OCI-M1 (cell line): Measurements from ENCODE around the gene CRX.
A peak's percentile ranks its signal among the peaks of the same experiment; 100 is the strongest.
"Not testable (repeated sequence)": the region's sequence is repeated elsewhere in the genome, so short reads cannot be mapped to it uniquely, and the experiment has no call there.

Experiments
- DNase-seq: peaks from one replicate; lab custom pipeline; 2025; lab: John Stamatoyannopoulos, UW

CRX gene

DNA sequence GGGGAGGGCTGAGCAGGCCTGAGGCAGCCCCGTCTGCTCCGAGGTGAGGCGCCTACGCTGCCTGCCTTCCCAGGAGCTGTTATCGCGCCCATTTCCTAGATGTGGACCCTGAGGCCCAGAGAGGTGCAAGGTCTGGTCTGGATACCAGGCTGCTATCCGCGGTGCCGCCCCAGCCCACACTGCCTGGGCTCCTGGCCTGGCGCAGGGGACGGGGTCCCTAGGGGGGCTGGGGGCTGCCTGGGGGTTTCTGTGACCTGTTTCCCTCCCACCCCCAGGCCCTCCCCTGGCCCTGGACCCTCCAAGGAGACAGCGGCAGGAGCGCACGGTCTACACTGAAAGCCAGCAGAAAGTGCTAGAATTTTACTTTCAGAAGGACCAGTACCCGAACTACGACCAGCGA, 38.1 kb downstream of the CRX start:
- DNase-seq = not testable (repeated sequence)

DNA sequence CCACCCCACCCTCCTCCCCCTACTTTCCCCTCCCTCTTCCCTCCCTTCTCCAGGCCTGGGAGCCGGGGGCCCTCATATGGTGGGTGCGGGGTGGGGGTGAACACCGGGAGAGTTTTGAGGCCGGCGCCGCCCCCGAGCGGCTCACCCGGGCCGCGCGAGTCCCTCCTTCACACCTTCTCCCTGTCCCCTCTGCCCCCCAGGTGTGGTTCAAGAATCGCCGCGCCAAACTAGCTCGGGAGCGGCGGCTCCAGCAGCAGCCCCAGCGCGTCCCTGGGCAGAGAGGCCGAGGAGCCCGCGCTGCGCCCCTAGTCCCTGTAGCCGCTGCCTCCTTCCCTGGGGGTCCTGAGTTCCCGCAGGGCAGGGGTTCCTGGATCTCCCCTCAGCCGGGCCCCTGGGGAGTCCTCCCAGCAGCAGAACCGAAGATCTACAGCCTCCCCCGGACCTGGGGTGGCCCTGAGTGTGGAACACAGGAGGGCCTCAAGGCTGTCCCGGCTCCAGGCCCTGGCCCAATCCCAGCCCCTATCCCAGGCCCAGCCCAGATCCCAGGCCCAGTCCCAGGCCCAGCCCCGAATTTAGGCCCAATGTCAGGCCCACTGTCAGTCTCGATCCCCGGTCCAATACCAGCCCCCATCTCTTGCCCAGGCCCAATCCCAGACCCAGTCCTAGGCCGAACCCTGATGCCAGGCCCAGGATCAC, 39.0 kb downstream of the CRX start:
- no peak for DNase-seq

DNA sequence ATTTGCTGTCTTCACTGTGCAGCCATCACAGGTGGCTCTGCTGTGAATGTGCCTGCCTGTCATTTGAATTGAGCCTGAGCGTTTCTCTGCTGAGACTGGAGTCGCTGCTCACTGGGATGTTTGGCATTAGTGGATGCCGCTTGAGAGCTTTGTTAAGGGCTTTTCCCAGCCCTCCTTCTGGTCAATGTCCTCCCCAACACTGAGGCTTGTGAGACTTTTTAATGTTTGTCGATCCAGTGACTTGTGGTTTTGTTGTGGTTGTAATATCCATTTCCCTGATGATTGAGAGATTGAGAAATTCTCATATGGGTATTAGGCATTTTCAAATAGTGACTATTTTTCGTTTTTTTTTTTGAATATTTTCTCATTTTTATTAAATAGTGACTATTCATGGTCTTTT, 39.9 kb downstream of the CRX start:
- DNase-seq = no peak

DNA sequence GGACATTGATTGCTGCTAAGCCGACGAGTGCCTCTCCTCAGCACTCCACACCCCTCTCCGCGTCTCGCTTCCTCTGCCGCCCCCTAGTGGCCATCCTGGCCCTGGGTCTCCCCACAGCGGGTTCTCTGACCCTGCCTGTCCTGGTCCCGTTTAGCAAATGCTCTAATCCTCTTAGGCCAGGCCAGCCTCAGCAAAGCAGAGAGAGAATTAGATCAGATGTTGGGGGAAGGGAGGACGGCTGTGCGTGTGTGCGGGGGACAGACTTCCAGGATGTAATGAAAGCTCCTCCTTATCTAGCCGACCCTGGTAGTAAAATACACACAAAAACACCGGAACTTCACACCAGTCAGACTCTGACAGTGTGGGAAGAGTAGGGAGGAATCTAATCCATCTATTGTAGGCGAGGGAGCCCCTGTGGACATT, 41.8 kb downstream of the CRX start:
- DNase-seq = peak; percentile 94

DNA sequence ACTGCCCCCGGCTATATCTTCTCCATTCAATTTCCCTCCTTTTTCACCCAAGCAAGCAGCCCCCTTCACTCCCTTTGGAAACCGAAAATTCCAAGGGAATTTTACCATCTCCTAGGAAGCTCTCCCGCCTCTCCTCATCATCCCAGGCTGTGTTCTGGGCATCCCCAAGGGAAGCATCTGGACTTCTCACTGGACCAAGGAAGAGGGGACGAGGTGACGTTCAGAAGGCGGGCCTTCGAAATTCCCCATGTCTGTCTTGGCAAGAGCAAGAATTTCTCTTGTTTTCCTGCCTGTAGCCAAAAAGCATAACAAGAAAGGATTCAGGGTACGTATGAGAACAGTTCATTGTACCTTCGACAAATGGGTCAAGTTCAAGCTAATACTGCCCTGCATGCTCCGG, 43.4 kb downstream of the CRX start:
- DNase-seq = no peak

DNA sequence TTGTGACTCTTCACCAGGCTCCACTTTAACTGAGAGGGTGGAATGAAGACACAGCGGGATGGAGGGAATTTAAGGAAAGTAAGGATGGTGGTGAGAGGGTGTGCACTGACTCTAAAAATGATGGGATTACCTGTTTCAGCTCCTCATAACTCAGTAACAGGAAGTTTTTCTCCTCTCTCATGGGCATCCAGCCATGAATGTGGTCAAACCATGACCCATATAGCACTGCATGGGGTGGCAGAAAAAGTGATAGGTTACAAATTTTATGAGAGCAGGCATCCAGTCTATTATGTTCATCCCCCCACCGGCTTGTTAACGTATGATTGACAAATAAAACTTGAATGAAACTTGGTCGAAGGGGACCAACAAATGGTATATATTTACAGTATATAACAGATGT, 57.2 kb downstream of the CRX start:
- DNase-seq = no peak

DNA sequence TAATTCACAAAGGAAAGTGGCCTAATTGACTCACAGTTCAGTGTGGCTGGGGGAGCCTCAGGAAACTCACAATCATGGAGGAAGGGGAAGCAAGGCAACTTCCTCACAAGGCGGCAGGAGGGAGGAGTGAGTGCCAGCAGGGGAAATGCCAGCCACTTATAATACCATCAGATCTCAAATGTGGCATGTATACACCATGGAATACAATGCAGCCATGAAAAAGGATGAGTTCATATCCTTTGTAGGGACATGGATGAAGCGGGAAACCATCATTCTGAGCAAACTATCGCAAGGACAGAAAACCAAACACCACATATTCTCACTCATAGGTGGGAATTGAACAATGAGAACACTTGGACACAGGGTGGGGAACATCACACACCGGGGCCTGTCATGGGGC, 57.6 kb downstream of the CRX start:
- not testable (repeated sequence) for DNase-seq

DNA sequence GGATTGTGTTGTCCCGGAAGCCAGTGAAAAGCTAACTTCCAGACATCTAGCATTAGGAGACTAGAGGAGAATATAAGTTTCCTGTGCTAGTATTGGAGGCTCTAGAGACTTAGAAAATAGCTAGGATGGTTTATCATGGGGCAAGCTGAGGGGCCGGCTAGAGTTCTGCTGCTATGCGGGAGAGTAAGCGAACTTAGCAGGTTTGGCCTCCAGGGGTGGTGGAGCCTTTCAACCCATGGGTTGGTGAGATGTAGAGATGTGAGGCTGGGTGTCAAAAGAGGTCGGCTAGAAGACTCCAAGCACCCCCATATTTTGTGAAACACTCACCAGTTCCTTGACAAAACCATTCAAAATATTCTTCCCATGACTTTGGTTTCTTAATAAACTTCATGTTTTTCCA, 60.0 kb downstream of the CRX start:
- DNase-seq = no peak

DNA sequence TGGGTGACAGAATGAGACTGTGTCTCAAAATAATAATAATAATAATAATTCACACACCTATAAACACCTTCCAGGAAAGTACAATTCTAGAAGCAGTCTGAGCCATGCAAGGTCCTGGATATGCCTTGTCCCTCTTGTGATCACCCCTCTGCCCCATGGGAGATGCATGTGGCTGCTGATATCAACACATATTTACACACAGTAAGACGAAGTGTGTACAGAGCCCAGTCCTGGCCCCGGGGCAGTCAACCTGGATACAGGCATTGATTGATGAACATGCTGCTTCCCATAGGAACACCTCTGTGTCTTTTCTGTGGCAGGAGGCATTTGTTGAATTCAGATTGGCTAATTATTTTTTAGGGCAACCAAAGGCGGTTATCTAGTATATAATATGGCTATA, 61.2 kb downstream of the CRX start:
- no peak for DNase-seq

DNA sequence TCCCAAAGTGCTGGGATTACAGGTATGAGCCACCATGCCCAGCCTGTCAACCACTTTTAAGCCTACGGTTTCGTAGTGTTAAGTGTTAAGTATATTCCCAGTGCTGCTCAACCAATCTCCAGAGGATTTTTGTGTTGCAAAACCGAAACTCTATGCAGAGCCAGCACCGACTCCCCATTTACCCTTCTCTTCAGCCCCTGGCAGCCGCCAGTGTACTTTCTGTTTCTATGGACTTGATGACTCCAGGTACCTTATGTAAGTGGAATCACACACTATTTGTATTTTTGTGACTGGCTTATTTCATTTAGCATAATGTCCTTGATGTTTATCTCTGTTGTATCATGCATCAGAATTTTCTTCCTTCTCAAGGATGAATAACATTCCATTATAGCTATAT, 63.3 kb downstream of the CRX start:
- DNase-seq = no peak

DNA sequence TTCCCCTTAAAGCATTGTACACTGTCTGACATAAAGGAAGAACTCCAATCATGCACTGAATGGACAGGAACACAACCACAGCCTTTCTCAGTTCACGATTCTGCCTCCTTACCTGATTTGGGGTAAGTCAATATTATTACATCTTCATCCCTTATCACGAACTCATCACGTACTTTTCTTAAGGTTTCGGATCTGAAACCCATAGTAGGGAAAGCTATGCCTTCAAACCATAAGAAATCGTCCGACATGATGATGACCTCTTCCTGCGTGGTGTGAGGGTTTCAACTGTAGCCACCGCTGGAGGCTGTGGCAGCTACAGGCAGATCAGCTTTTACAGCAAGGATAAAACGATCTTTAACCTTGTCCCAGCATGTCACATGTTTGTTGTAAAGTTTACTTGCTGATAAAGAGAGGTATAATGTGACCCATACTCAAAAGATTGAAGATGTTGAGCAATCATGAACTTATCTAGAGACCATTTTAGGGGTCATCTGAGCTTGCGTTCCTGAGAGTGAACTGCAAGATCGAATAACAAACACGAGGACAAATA, 64.3 kb downstream of the CRX start, which contains the start of gene SULT2A1:
Gene SULT2A1, minus strand, starts transcription at position 306 of the 550 bp plus-strand sequence. Its CDS starts 58 bp downstream, at position 248.
- DNase-seq = peak; percentile 24

DNA sequence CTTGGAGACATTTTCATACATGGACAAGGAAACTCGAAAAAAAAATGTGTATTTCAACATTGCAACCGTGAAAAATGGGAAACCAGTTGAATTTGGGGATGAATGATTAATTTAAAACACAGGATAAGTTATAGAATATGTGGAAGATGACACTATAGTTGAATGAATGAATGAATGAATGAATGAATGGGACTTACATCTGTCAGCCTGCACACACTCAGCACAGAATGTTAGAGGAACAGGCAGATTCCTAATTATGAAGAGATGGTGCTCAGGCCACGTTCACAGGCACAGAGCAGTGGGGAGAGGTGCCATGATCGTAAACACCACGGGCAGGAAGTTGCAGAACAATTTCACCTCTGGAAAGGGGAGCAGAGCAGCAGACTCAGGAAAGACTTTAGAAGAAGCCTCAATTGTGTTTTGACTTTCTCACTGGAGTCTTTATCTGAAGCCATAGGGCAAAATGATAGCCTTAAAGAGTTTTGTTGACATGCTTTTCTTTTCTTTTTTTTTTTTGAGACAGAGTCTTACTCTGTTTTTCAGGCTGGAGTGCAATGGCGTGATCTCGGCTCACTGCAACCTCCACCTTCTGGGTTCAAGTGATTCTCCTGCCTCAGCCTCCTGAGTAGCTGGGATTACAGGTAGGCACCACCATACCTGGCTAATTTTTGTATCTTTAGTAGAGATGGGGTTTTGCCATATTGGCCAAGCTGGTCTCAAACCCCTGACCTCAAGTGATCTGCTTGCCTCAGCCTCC, 69.3 kb downstream of the CRX start:
- no peak for DNase-seq

DNA sequence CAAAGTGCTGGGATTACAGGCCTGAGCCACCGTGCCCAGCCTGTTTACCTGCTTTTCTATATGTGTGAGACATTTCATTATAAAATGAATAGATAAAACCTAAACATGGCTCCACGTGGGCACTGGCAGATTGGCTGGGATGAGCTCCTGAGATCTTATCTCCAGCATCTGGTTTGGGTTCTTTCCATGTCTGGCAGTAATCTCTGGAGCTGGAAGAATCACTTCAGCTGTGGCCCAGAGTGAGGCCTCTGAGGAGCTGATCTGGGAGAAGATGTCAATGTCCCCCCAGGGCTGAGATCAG, 69.8 kb downstream of the CRX start:
- DNase-seq = no peak

DNA sequence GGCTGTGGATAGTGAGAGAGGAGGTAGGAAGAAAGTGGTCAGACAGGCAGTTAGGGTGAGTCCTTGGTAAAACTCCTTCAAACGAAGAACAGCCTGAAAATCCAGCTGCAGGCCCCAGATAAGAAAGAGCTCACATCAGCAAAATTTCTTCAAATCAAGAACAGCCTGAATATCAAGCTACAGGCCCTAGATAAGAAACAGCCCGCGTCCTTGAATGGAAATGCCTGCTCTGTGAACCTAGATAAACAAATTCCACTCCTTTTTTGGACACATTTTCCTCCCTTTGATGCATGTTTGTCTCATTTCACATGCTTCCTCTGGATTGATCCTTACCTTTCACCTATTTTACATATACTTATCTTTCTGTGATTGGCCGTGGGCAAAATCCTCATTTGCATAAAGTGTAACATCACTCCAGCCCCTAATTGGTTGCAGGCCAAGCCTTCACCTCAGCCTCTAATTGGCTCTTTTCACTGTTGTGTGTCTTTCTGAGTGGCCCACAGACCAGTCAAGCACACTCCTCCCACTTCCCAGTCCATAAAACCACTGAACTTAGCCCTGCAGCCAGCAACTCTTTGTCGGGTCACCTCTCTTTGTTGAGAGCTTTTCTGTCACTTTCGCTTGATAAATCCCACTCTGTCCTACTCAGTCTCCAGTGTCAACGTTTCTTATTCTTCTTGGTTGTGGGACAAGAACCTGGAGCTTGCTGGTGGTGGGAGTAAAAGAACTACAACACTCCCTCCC, 70.4 kb downstream of the CRX start:
- peak; percentile 98 for DNase-seq
